ENCODE measurements around the gene GPR89B. TPM values are rescaled to one million over a fixed set of nuclear protein-coding genes. Genes with fewer than 3 reads are reported as not detected.

The GPR89B gene
- polyA plus RNA-seq, 1 experiment, result 6.1 TPM

DNA sequence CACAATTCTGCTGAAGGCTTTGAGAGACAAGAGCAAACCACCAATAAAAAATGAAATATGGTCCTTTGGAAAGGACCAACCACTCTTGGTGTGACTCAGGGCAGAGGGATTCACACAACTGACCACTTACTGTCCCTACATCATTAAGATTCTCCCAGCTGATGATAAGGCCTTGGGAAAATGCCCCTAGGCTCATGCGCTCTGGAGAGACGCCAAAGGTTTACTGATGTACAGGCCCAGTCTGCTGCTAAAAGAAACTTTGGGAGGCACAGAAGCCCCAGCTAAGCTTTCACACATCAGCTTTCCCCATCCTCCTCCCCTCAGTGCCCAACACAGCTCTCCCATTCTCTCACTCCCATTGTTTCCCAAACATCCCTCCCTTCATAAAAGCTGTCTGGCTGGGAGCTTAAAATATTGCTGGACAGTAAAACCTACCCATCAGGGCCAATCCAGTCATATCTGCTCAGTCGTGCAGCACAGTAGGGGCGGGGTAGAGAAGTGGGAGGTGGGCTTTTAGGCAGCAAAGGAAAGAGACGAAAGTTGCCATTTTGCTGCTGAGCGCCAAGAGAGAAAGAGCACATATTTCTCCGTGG is 25.9 kb upstream of the GPR89B start, which contains the start of gene GJA8:
Gene GJA8 (plus strand): TSS at position 543 of the 593 bp plus-strand sequence. CDS start 5,161 bp downstream, outside the sequence.
- Histone ChIP-seq H3K36me3 (ENCODE audit: control insufficient read depth, insufficient read depth, low read length) (no peaks in the 10 kb centered on the region), H3K27me3 (ENCODE audit: control insufficient read depth, insufficient read depth, low read length) (no peaks in the 10 kb centered on the region; the same call in 1 of the 2 replicates), H3K4me3 (ENCODE audit: low read depth, low read length) (no peak within 1 kb of the TSS)
- no peak for TF ChIP-seq CTCF (IDR thresholded peaks at IDR 0.05; ENCODE audit: insufficient read depth, low read depth, low read length)
- CTCF ChIA-PET, result interaction anchor here (1.8 kb wide), 1 partner anchor 10 kb away, joined by 8 read pairs; no protein-coding TSS in a partner anchor
- no peak for DNase-seq (ENCODE audit: low read depth)
- POLR2A ChIA-PET, result no interaction called here

GRCh38 chr1:147904726-147905125 is 23.5 kb upstream of the GPR89B start:
- DNase-seq (ENCODE audit: low read depth), result no peak
- TF ChIP-seq CTCF (IDR thresholded peaks at IDR 0.05; ENCODE audit: insufficient read depth, low read depth, low read length), result no peak
- H3K27me3 ChIP-seq (ENCODE audit: control insufficient read depth, insufficient read depth, low read length), result no peaks in the 10 kb centered on the region; the same call in 1 of the 2 replicates
- POLR2A ChIA-PET, result no interaction called here
- H3K4me3 ChIP-seq (ENCODE audit: low read depth, low read length), result no peak overlapping the region
- CTCF ChIA-PET, result interaction anchor here (1.7 to 4.1 kb wide), 2 partner anchors 10 to 12 kb away, joined by 5 to 20 read pairs; no protein-coding TSS in a partner anchor
- H3K36me3 ChIP-seq (ENCODE audit: control insufficient read depth, insufficient read depth, low read length), result no peaks in the 10 kb centered on the region

DNA sequence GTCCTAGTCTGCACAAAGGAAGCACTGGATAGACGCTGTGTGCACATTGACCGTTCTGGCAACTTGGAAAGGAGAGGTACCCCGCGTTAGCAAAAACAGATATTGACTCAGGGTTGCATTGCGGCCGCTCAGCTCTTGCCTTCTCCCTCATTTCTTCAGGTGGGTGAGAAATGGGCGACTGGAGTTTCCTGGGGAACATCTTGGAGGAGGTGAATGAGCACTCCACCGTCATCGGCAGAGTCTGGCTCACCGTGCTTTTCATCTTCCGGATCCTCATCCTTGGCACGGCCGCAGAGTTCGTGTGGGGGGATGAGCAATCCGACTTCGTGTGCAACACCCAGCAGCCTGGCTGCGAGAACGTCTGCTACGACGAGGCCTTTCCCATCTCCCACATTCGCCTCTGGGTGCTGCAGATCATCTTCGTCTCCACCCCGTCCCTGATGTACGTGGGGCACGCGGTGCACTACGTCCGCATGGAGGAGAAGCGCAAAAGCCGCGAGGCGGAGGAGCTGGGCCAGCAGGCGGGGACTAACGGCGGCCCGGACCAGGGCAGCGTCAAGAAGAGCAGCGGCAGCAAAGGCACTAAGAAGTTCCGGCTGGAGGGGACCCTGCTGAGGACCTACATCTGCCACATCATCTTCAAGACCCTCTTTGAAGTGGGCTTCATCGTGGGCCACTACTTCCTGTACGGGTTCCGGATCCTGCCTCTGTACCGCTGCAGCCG is 20.3 kb upstream of the GPR89B start:
- no peak for TF ChIP-seq CTCF (IDR thresholded peaks at IDR 0.05; ENCODE audit: insufficient read depth, low read depth, low read length)
- DNase-seq (ENCODE audit: low read depth), result no peak
- Histone ChIP-seq H3K4me3 (ENCODE audit: low read depth, low read length) (no peak overlapping the region), H3K36me3 (ENCODE audit: control insufficient read depth, insufficient read depth, low read length) (no peaks in the 10 kb centered on the region), H3K27me3 (ENCODE audit: control insufficient read depth, insufficient read depth, low read length) (peaks cover 1% of the 10 kb centered on the region; the same call in 1 of the 2 replicates)
- ChIA-PET POLR2A (no interaction called here), CTCF (no interaction called here)

GRCh38 chr1:147912553-147912952 is 15.7 kb upstream of the GPR89B start:
- ChIA-PET POLR2A (no interaction called here), CTCF (interaction anchor here (2.0 kb wide), 1 partner anchor 20 kb away, joined by 5 read pairs; no protein-coding TSS in a partner anchor)
- DNase-seq (ENCODE audit: low read depth), result no peak
- no peaks in the 10 kb centered on the region for H3K36me3 ChIP-seq (ENCODE audit: control insufficient read depth, insufficient read depth, low read length)
- H3K4me3 ChIP-seq (ENCODE audit: low read depth, low read length), result no peak overlapping the region
- H3K27me3 ChIP-seq (ENCODE audit: control insufficient read depth, insufficient read depth, low read length), result peaks cover 4% of the 10 kb centered on the region
- no peak for TF ChIP-seq CTCF (IDR thresholded peaks at IDR 0.05; ENCODE audit: insufficient read depth, low read depth, low read length)

DNA sequence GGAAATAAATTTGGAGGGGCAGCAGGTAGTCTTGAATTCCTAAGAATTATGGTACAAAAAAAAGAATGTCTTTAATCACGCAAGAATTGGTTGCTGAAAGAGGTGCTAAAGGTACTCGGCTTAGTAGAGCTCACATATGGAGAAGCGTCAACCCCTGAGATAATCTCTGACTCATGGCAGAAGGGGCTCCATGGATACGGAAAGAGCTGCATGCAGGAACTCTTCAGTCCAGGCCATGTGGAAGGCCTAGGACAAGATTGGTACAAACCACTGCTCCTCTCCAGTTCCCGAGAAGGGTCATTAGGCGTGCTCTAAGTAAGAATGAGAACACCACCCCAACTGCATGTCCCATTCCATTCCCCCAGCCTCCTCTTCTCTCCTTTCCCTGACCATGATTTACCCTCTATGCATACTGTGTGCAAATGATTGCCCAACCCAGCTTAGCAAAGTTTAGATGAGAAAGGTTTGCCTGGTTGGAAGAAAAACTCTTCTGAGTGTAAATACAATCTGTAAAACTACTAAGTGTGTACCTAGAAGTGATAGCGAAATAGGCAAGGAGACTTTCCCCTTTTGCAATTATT is 14.8 kb upstream of the GPR89B start:
- CTCF ChIA-PET, result interaction anchor here (2.0 kb wide), 1 partner anchor 21 kb away, joined by 5 read pairs; no protein-coding TSS in a partner anchor
- POLR2A ChIA-PET, result no interaction called here

More for the DNA sequence above, 14.8 kb upstream of the GPR89B start:
- no peak for DNase-seq (ENCODE audit: low read depth)
- no peak for TF ChIP-seq CTCF (IDR thresholded peaks at IDR 0.05; ENCODE audit: insufficient read depth, low read depth, low read length)
- Histone ChIP-seq H3K4me3 (ENCODE audit: low read depth, low read length) (no peak overlapping the region), H3K36me3 (ENCODE audit: control insufficient read depth, insufficient read depth, low read length) (no peaks in the 10 kb centered on the region), H3K27me3 (ENCODE audit: control insufficient read depth, insufficient read depth, low read length) (peaks cover 4% of the 10 kb centered on the region)
